GM19438 (cell line): ENCODE data around the gene UFSP1.
A peak's percentile ranks its signal among the peaks of the same experiment; 100 is the strongest.

Experiments
- ATAC-seq: cut with Tn5 transposase; IDR thresholded peaks from one replicate; pipeline ENCODE4 v1.9.1; 2021; ENCODE audit warnings: low read depth; ENCODE audit not compliant: unreplicated experiment

The UFSP1 gene

DNA sequence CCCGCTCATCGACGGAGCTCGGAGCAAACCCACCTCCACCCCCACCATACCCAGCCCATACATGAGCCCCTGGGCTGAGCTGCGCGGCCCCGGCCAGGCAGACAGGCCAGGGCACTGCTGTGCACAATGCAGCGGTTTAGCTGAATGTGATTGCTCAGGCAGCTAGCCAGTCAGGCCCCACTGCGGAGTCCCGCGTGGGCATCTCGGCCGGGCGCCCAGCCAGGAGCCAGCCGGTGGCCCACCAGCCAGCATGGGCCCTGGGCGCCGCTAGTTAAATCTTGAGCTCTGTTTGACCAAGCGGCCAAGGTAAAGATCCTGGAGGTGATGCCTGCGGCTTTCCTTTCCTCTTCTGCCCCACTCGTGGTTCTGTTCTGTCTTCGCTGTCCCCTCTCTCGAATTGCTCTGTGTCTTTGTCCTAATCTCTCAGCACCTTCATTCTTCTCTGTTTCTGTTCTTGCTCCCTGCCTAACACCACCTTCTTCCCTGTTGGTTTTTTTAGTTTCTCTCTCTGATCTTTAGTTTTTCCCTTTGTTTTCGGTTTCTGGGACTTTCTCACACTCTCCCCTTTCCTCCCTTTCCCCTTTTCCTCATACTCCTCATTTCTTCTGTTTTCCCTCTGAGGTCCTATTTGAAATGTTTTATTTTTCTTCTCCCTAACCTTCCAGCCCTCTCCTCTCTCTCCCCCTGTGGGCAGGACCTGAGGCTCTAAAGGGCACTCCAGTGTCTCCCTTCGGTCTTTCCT is 6.6 kb downstream of the UFSP1 start:
- no peak for ATAC-seq

DNA sequence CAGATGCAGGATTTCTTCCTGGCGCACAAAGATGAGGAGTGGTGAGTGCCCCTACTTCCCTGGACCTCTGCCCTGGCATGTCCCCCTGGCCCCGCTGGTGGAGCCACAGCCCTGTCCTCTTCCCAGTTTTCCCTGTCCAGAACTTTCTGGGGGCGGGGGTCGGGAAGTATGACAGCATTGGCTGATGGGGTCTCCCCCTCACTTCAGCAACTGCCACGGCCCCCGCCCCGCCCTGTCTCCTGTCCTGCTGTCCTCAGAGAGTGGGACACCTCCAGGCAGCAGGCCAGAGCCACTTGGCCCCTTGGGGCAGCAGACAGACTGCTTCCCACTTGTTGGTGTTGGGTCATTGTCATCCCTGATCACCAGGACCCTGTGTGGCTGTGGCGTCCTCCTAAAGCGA is 7.3 kb downstream of the UFSP1 start:
- no peak for ATAC-seq

DNA sequence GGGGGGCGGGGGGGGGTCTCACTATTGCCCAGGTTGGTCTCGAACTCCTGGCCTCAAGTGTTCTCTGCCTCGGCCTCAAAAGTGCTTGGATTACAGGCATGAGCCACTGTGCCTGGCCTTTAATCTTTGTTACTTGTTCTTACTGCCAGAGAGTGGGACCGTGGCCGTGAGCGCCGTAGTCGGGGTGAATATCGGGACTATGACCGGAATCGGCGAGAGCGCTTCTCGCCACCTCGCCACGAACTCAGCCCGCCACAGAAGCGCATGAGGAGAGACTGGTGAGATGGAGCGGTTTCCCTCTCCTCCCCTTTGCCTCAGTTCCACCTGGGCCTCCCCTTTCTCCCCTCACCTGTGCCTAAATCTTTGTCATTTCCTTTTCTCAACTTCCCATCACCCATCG is 8.4 kb downstream of the UFSP1 start:
- ATAC-seq = no peak

DNA sequence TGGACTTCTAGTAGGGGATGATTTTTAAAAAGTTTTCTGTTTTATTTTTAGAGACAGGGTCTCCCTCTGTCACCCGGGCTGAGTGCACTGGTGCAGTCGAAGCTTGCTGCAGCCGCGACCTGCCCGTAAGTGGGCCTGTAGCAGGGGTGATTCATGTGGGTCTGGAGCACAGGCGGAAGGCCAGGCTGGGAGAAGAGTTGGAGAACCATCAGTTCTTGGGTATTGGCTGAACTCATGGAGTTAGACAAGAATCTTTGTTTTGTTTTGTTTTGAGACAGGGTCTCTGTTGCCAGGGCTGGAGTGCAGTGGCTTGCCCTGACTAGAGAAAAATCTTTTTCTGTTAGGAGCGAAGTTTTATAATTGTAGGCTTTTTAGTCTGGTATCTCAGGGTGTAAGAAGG is 8.9 kb downstream of the UFSP1 start:
- no peak for ATAC-seq

DNA sequence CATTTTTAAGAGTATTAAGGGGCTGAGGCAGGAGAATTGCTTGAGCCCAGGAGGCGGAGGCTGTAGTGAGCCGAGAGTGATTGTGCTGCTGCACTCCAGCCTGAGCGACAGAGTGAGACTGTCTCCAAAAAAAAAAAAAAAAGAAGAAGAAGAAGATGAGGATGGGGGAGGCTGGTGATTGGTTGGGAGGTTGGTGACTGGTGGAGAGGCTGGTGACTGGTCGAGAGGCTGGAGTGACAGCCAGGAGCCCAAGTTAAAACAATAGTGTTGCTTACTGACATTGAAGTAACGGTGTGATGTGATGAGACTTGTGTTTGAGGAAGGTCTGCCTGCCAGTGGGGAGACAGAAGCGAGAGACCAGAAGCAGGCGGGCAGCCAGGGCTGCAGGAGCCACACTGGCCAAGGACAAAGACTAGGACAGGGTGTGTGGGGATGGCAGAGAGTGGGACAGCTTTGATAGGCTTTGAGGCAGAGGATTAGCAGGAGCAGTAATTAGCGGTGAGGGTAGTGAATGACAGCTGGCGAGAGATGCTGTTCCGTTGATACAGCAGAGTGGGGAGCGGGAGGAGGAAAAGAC is 9.7 kb downstream of the UFSP1 start:
- no peak for ATAC-seq

DNA sequence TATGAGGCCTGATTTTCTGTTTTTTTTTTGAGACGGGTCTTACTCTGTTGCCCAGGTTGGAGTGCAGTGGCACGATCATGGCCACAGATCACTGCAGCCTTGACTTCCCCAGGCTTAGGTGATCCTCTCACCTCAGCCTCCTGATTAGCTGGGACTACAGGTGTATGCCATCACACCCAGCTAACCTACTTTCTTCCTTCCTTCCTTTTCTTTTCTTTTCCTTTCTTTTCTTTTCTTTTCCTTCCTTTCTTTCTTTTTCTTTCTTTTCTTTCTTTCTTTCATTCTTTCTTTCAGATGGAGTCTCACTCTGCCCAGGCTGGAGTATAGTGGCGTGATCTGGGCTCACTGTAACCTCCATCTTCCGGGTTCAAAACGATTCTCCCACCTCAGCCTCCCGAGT is 10.8 kb downstream of the UFSP1 start:
- ATAC-seq = no peak

DNA sequence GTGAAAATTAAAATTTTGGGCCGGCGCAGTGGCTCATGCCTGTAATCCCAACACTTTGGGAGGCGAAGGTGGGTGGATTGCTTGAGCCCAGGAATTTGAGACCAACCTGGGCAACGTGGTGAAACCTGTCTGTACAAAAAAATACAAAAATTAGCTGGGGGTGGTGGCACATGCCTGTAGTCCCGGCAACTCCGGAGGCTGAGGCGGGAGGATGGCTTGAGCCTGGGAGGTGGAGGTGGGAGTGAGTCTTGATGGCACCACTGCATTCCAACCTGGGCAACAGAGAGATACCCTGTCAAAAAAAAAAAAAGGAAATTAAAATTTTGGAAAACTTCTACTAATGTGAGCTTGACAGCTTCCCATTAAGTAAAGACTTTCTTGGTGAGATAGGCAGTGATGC is 11.5 kb downstream of the UFSP1 start:
- no peak for ATAC-seq

DNA sequence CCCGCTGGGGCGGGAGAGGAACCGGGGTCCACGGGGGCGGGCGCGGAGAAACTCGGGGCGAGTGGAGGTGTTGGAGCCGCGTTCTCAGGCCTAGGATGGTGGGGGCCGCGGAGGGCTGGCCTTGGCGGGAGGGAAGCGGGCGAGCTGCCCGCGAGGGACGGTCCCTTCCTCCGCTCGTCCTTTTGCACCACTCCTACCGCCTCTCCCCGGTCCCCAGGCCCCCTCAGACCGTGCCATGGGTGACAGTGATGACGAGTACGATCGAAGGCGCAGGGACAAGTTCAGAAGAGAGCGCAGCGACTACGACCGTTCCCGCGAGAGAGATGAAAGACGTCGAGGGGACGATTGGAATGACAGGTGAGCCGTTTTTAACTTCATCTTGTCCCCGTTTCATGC is 14.2 kb downstream of the UFSP1 start:
- ATAC-seq = peak; percentile 30

DNA sequence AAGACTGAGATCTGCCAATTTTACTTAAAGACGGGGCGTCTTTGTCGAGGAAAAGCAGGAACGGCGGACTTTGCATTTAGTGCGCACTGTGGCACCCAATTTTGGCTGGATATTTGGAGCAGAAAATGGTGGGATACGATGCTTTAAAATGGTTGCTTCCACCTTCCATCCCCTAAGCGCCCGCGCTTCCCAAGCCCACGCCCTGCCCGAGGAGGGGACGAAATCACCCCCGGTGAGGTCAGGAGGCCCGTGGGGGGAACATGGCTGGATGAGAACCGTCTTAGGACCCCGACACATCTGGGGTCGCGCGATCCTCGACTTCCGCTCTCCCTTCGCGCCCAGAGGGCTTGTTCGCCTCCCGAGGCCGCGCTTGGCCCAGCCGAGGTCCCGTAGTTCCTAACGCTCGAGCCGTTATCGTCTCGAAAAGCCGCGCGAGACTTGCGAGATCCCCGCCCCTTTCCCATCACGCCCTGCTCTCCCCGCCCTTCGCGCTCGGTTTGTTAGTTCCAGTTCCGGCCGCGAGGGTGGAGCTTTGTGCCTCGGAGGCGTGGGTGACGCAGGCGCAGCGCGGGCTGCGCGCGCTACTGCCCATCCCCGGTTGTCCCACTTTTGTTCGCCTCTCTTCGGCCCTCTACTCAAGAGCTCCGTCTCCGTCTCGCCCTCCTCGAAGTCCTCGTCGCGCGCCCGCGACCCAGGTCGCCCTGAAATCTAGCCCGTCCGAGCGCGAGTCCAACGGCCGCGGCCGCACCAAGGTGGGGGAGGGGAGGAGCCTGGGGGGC is 14.7 kb downstream of the UFSP1 start, which contains the start of gene SRRT:
SRRT (plus strand) TSS at position 527 of the 779 bp plus-strand sequence. CDS start 488 bp downstream, outside the sequence.
- peak; percentile 86 for ATAC-seq

DNA sequence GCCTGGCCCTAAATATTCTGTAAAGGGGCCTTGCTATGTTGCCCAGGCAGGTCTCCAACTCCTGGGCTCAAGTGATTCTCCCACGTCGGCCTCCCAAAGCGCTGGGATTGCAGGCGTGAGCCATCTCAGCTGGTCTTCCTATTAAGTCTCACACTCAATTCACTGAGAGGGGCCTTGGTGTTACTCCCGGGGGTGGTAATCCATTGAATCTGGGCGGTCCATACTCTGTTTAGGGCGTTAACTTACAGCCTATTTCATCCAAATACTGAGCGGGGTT is 15.3 kb downstream of the UFSP1 start:
- ATAC-seq = no peak

DNA sequence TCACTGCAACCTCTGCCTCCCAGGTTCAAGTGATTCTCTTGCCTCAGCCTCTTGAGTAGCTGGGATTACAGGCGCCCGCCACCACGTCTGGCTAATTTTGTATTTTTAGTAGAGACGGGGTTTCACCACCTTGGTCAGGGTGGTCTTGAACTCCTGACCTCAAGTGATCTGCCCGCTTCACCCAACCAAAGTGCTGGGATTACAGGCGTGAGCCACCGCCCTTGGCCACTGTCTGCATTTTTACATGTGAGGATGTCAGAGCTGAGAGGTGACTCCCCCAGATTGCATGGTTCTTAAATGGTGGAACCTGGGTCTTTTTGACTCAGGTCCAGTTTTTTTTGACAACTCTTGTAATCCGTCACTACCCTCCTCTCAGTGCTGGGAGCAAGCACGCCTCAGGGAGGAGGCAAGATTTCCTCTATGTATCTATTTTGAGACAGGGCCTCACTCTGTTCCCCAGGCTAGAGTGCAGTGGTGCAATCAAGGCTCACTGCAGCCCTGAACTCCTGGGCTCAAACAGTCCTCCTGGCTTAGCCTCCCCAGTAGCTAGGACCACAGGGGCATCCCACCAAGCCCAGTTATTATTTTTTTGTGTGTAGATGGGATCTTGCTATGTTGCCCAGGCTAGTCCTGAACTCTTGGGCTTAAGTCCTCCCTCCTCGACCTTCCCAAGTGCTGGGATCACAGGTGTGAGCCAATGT is 15.8 kb downstream of the UFSP1 start:
- ATAC-seq = no peak

DNA sequence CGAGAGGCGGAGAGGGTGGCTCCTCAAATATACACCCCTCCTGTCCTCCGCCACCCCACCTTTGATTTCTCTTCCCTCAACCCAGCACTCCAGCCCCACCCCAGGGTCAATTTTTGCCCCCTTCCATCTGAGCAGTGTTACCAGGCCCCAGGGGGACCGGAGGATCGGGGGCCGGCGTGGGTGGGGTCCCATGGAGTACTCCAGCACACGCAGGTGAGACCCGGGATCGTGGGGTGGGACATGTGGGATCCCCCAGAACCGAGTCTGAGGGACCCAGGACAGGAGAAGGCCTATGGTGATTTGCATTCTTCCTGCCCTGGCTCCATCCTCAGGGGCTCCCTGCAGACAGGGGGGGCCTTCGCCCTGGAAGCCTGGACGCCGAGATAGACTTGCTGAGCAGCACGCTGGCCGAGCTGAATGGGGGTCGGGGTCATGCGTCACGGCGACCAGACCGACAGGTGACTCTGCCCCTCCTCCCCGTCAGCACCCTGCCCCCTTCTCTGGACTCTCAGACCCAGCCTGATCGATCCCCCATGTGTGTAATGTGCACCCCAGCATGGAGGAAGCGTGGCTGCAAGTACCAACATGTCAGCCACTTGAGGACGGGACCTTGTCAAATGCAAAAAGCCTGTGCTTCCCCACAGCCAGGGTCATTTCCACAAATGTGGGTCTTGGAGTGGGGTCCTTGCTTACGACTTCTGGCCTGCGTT is 21.6 kb downstream of the UFSP1 start:
- ATAC-seq = no peak

DNA sequence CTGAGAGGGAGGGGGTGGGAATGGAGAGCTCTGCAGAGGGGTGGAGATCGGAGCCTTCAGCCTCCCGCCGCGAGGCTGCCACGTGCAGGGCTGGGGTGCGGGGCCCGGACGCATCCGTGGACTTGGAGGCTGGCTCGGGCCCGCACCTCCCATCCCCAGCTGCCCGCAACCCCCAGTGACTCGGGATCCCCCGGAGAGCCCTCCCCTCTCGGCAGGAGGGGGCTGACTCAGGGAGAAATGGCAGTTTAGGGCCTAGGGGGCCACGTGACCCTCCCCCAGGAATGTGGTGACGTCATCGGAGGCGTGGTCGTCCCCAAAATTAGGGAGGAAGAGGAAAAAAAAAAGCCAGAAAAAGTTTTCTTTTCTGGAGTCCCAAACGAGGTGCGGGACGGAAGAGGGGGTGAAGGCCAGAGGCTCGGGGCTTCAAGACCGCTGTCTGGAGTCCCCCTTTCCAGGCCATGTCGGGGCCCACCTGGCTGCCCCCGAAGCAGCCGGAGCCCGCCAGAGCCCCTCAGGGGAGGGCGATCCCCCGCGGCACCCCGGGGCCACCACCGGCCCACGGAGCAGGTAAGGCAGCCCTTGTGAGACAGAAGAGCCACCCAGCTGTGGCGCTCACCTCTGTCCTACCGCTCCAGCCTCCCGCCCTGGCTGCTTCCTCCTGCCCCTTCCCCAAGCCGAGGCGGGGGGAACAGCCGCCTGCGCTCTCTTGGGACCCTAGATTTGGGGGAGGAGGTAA is 22.3 kb downstream of the UFSP1 start, which contains the start of gene TRIP6:
TRIP6 (plus strand) TSS at position 348 of the 736 bp plus-strand sequence; CDS start at position 459, 111 bp downstream.
- no peak for ATAC-seq

DNA sequence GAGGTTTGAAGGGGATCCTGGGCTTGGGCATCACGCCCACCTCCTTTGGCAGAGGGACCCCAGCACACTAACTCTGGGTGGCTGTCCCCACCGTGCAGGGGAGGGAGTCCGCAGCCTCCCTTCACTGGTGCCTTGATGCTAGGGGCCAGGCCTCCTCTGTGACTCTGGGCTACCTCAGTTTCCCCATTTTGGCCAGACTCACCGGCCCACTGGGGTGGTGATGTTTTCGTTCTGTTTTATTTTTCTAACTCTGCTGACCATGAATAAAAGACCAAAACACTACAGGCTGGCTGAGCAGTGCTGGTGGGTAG is 22.8 kb downstream of the UFSP1 start:
- no peak for ATAC-seq

DNA sequence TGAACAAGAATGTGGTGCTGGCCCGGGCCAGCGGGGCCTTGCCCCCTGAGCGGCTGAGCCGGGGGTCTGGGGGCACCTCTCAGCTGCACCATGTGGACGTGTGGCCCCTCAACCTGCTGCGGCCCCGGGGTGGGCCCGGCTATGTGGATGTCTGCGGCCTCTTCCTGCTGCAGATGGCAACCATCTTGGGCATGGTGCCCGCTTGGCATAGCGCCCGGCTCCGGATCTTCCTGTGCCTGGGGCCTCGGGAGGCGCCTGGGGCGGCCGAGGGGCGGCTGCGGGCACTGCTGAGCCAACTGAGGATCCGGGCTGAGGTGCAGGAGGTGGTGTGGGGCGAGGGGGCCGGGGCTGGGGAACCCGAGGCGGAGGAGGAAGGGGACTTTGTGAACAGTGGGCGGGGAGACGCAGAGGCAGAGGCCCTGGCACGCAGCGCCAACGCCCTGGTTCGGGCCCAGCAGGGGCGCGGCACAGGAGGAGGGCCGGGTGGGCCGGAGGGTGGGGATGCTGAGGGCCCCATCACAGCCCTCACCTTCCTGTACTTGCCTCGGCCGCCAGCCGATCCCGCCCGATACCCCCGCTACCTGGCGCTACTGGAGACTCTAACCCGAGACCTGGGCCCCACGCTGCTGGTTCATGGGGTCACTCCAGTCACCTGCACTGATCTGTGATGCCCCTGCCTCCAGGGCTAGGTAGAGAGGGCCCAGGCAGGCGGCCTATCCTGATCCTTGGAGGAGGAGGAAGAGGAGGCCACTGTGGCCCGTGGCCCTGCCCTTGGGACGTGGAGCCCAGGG is 23.4 kb downstream of the UFSP1 start:
- ATAC-seq = no peak

DNA sequence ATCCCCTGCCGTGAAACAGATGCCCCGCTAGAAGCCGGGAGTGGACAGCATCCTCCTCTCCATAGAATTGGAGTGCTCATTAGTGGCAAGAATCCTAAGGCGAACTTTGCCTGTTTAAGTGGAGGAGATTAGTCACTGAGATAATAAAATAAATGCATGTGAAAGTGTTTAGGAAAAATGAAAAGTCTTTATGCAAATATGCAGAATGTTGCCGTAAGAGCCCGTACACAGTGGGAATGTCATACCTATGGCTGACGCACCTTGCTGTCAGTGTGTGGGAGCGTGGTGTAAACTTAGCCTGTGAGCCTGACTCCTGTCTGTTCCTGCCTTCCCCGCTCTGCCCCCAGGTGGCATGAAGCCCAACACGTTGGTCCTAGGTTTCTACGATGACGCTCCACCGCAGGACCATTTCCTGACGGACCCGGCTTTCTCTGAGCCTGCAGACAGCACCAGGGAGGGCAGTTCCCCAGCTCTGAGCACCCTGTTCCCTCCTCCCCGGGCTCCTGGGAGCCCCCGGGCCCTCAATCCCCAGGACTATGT is 24.1 kb downstream of the UFSP1 start:
- no peak for ATAC-seq

DNA sequence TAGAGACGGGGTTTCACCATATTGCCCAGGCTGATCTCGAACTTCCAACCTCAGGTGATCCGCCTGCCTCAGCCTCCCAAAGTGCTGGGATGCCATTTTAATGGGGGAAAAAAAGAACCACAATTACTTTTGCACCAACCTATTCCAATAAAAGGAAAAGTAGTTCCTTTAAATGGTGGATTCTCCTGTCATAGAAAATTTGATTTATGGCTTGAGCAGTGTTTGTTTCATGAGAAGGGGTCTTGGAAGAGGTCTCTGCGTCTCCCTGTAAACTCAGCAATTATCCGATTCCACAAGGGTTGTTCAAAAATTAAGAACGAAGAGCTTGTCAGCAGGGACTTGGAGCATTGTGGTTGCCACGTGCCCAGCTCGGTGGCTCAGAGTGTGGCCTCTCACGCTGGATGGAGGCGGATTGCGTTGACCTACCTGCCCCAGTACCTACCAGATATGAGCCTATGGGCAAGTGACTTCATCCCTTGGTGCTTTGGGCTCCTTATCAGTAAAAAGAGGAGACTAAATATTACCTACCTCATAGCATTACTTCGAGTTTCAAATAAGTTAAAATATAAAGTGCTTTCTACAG is 25.2 kb downstream of the UFSP1 start:
- ATAC-seq = no peak

DNA sequence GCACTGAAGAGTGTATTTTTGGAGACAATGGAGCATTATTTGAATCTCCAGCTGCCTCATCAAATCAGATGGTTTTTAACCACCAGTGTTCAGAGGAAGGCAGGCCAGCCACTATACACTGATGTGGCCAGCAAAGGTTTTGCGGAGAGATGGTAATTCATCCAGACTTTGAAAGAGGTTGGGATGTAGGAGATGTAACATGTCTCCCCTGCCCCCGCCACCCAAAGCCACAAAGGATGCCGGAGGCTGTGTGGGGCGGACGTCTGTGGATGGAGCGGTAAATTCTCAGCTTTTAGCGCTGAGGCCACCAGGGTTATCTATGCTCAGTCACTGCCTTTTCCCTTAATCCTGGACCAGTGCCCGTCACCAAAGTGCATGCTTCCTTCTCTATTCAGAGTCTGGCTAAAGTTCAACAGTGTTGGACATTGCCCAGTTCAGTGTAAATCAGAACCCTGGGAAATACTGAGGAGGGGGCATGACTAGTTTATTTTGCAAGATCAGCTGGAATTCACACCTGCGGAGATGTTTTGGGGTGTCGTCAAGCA is 26.0 kb downstream of the UFSP1 start:
- ATAC-seq = no peak
